GM12878 (cell line): Measurements from ENCODE around the gene OR4K1. TPM values are rescaled to one million over a fixed set of nuclear protein-coding genes. Genes with fewer than 3 reads are reported as not detected.

Source experiments
- ATAC-seq: fragments of 200-7000 bp; cut with Tn5 transposase; 3 replicates; pipeline ENCODE4 v1.9.1; 2020; ENCODE audit warnings: mild to moderate bottlenecking, moderate library complexity
- BruUV-seq: library from RNA; stranded (reverse); fragments of 400-500 nt; replicated peaks from 2 replicates; lab custom pipeline; 2021; lab: Mats Ljungman, UMichigan
- CTCF ChIA-PET: fragments of 300-600 bp; sonication (Branson Sonifier 250); formaldehyde crosslinking; extraction: SDS; loops from one replicate; lab custom pipeline; 2021; ENCODE audit warnings: inconsistent platforms; lab: Yijun Ruan, JAX
- POLR2A ChIA-PET: fragments of 350-600 bp; formaldehyde crosslinking; extraction: SDS; loops from one replicate; lab custom pipeline; 2021; ENCODE audit warnings: inconsistent platforms; lab: Charles Lee
- RAD21 ChIA-PET: fragments of 300-600 bp; sonication (Branson Sonifier 250); formaldehyde crosslinking; loops from one replicate; lab custom pipeline; 2023; ENCODE audit warnings: antibody characterized with exemption; ENCODE audit not compliant: unreplicated experiment; lab: Charles Lee
- SMC1A ChIA-PET: fragments of 300-600 bp; sonication (Branson Sonifier 250); formaldehyde crosslinking; loops from one replicate; lab custom pipeline; 2023; ENCODE audit not compliant: unreplicated experiment, uncharacterized antibody; lab: Charles Lee
- DNase-seq: peaks from one replicate; pipeline ENCODE4 v3.0.0-alpha.2; 2011; ENCODE audit warnings: low read depth, low spot score
- FAIRE-seq: peaks from 3 replicates; lab custom pipeline; 2011; peaks lifted over from hg19 to GRCh38; lab: Jason Lieb, UNC
- H2AFZ ChIP-seq: 2 replicates; pipeline ENCODE4 v1.6.0; 2011; ENCODE audit warnings: low read depth, low read length, control low read depth; ENCODE audit not compliant: control insufficient read depth
- H3K27ac ChIP-seq: 2 replicates; pipeline ENCODE4 v1.5.1; 2011; ENCODE audit warnings: control low read depth; ENCODE audit not compliant: control insufficient read depth, insufficient read depth
- H3K27me3 ChIP-seq, 2 experiments: replicated peaks in 1 of 2; 2 replicates each; pipeline versions ENCODE4 v1.6.0 to v1.6.1; 2011; ENCODE audit warnings: low read length in 1 of 2; ENCODE audit not compliant: control insufficient read depth in 2 of 2, insufficient read depth in 2 of 2
- H3K36me3 ChIP-seq, 2 experiments: 2 replicates each; pipeline ENCODE4 v1.5.1; 2011; ENCODE audit warnings: low read length in 1 of 2; ENCODE audit not compliant: control insufficient read depth in 2 of 2, insufficient read depth in 2 of 2
- H3K4me1 ChIP-seq: 2 replicates; pipeline ENCODE4 v1.6.1; 2011; ENCODE audit warnings: mild to moderate bottlenecking, low read length, moderate library complexity, mixed read lengths; ENCODE audit not compliant: control insufficient read depth, insufficient read depth
- H3K4me2 ChIP-seq: 2 replicates; pipeline ENCODE4 v1.6.0; 2011; ENCODE audit warnings: control low read depth; ENCODE audit not compliant: control insufficient read depth, insufficient read depth
- H3K4me3 ChIP-seq: fragments of 200-600 bp; sonication (generic); 2 replicates; pipeline ENCODE4 v1.5.1; 2016
- H3K79me2 ChIP-seq: 2 replicates; pipeline ENCODE4 v1.6.0; 2011; ENCODE audit warnings: low read length; ENCODE audit not compliant: control insufficient read depth, insufficient read depth
- H3K9ac ChIP-seq: 2 replicates; pipeline ENCODE4 v1.8.0; 2011; ENCODE audit warnings: low read length, control low read depth, mixed read lengths; ENCODE audit not compliant: control insufficient read depth, insufficient read depth
- H3K9me3 ChIP-seq: replicated peaks from 3 replicates; pipeline ENCODE4 v1.5.1; 2011; ENCODE audit warnings: mild to moderate bottlenecking, low read length; ENCODE audit not compliant: control insufficient read depth, insufficient read depth
- H4K20me1 ChIP-seq: 2 replicates; pipeline ENCODE4 v1.6.0; 2011; ENCODE audit not compliant: control insufficient read depth, insufficient read depth
- KAT2A ChIP-seq: conservative IDR thresholded peaks from 2 replicates; pipeline ENCODE4 v1.6.1; 2011; ENCODE audit warnings: low read depth, low read length; ENCODE audit not compliant: control insufficient read depth
- MTA3 ChIP-seq: IDR thresholded peaks from 2 replicates; pipeline ENCODE4 v1.6.1; 2012; ENCODE audit warnings: low read length, inconsistent platforms, borderline replicate concordance
- WGBS: methylation state at CpG from one replicate; pipeline ENCODE4 v1.1.6; 2016; ENCODE audit warnings: low lambda C conversion rate; ENCODE audit not compliant: insufficient replicate concordance, insufficient coverage; ENCODE audit errors: missing lambda C conversion rate; 5-methylcytosine and 5-hydroxymethylcytosine counted together
- in situ Hi-C: fragments of 300-500 bp; cut with MboI; formaldehyde crosslinking; loops from 9 replicates; pipeline ENCODE4 v1.14.3; 2018; ENCODE audit warnings: mixed read lengths
- intact Hi-C: fragments of 100-400 bp; cut with micrococcal nuclease; formaldehyde crosslinking; loops from one replicate; pipeline ENCODE4 v1.14.2; 2022; ENCODE audit not compliant: unreplicated experiment
- polyA plus RNA-seq, 11 experiments: library from polyadenylated mRNA; depleted of rRNA in 4 of 11; unstranded in 6 of 11; stranded (reverse) in 5 of 11; fragments of >200 nt; fragmentation: Nextera tagmentation in 4 of 11; fragmentation: Illumina TruSeq in 1 of 11; extraction: Ambion mirVana in 4 of 11; extraction: Trizol in 1 of 11; gene quantifications; 1 replicate in 1 of 11; 2 replicates in 10 of 11; pipeline versions ENCODE4 v1.2.1 to v1.2.3, GENCODE V29; 2011 to 2016; ENCODE audit warnings: inconsistent platforms in 2 of 11, missing spikeins in 2 of 11, low read depth in 1 of 11
- total RNA-seq, 4 experiments: library from RNA; depleted of rRNA in 3 of 4; stranded (reverse); fragments of >200 nt in 3 of 4; fragmentation: Illumina TruSeq in 1 of 4; extraction: Trizol in 1 of 4; gene quantifications; 2 replicates each; pipeline versions ENCODE4 v1.2.1 to v1.2.3, GENCODE V29; 2013 to 2021
- TF ChIP-seq, protein P1 (sequence below): fragments of 450-650 bp; IDR thresholded peaks from 2 replicates; pipeline ENCODE4 v1.6.1; 2018; ENCODE audit warnings: mild to moderate bottlenecking, low read depth, moderate library complexity; ENCODE audit not compliant: partially characterized antibody
- TF ChIP-seq, protein P2 (sequence below): IDR thresholded peaks from 2 replicates; pipeline ENCODE4 v1.6.1; 2012; ENCODE audit warnings: low read depth, low read length, improper control_type of control experiment

OR4K1 gene
- total and polyA plus RNA-seq, 10 of the 15 experiments (the other 5 are each of a cell fraction or from before 2014, with no cell fraction given): not detected

DNA sequence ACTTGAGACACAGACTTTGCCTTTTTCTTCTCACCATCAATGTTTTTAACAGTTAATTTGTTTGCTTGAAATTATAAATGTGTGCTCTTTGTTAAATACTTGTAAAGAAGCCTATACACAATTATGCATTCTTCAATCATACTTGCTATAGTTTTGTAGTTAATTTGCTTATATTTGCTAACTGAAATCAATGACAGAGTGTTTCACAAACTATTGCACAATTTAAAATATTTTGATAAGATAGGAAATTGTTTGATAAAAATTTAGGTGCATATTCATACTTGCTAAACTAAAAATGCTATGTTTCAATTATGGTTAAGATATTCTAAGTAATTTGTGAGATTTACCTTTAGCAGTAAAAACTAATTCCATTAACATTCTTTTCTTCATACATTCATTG lies 24.1 kb upstream of the OR4K1 start:
- ChIA-PET RAD21 (no interaction called here), SMC1A (no interaction called here), CTCF (no interaction called here), POLR2A (no interaction called here)
- BruUV-seq: no TSS peak
- no peak for ATAC-seq
- Histone ChIP-seq H3K79me2 (no peaks in the 10 kb centered on the region), H3K27me3 (no peaks in the 10 kb centered on the region; a peak in 1 of 4 replicates), H3K9me3 (no peaks in the 10 kb centered on the region; the same call in 2 of the 3 replicates), H3K27ac (no peak overlapping the region), H4K20me1 (no peaks in the 10 kb centered on the region), H3K4me3 (no peak overlapping the region), H2AFZ (no peak overlapping the region), H3K4me1 (no peaks in the 10 kb centered on the region), H3K9ac (no peak overlapping the region), H3K4me2 (no peak overlapping the region), H3K36me3 (no peaks in the 10 kb centered on the region)
- DNase-seq: no peak
- FAIRE-seq: no peak
- in situ Hi-C loops (no loop called here), intact Hi-C loops (no loop called here)
- TF ChIP-seq KAT2A (no peak), MTA3 (no peak)

DNA sequence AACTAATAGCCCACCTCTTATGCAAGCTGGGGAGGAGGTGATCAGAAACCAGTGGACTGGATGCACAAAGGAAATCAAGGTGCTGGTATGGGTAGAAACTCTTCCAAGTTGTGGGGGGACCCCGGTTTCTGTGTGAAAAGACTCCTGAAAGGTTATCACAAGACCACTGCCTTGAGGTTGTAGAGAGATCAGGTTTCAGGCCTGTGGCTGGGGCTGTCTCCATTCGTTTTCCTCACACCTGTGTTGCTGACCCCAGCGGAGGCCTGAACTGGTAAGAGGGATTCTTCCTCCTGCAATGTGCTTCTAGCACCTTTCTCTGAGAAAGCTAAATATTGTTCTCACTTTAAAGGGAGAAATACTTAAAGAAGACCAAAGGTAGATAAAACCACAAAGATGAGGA lies 19.6 kb upstream of the OR4K1 start:
- CTCF ChIA-PET: no interaction called here
- 2% methylated on average over 3 of the region's 3 CpGs for WGBS
- H3K9ac ChIP-seq: no peak overlapping the region
- H3K27me3 ChIP-seq: no peaks in the 10 kb centered on the region
- H3K9me3 ChIP-seq: no peaks in the 10 kb centered on the region; the same call in 2 of the 3 replicates
- no peak overlapping the region for H2AFZ ChIP-seq
- RAD21 ChIA-PET: no interaction called here
- H3K79me2 ChIP-seq: no peaks in the 10 kb centered on the region
- H3K36me3 ChIP-seq: no peaks in the 10 kb centered on the region
- FAIRE-seq (no peak), DNase-seq (no peak), ATAC-seq (no peak)
- no peak overlapping the region for H3K4me3 ChIP-seq
- H3K4me1 ChIP-seq: no peaks in the 10 kb centered on the region
- SMC1A ChIA-PET: no interaction called here
- in situ Hi-C loops: no loop called here
- intact Hi-C loops: no loop called here
- TF ChIP-seq, protein P1, sequence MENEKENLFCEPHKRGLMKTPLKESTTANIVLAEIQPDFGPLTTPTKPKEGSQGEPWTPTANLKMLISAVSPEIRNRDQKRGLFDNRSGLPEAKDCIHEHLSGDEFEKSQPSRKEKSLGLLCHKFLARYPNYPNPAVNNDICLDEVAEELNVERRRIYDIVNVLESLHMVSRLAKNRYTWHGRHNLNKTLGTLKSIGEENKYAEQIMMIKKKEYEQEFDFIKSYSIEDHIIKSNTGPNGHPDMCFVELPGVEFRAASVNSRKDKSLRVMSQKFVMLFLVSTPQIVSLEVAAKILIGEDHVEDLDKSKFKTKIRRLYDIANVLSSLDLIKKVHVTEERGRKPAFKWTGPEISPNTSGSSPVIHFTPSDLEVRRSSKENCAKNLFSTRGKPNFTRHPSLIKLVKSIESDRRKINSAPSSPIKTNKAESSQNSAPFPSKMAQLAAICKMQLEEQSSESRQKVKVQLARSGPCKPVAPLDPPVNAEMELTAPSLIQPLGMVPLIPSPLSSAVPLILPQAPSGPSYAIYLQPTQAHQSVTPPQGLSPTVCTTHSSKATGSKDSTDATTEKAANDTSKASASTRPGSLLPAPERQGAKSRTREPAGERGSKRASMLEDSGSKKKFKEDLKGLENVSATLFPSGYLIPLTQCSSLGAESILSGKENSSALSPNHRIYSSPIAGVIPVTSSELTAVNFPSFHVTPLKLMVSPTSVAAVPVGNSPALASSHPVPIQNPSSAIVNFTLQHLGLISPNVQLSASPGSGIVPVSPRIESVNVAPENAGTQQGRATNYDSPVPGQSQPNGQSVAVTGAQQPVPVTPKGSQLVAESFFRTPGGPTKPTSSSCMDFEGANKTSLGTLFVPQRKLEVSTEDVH: no peak
- TF ChIP-seq, protein P2, sequence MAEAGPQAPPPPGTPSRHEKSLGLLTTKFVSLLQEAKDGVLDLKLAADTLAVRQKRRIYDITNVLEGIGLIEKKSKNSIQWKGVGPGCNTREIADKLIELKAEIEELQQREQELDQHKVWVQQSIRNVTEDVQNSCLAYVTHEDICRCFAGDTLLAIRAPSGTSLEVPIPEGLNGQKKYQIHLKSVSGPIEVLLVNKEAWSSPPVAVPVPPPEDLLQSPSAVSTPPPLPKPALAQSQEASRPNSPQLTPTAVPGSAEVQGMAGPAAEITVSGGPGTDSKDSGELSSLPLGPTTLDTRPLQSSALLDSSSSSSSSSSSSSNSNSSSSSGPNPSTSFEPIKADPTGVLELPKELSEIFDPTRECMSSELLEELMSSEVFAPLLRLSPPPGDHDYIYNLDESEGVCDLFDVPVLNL: no peak
- no peak overlapping the region for H3K4me2 ChIP-seq
- no peak overlapping the region for H3K27ac ChIP-seq
- BruUV-seq: no TSS peak
- POLR2A ChIA-PET: no interaction called here
- H4K20me1 ChIP-seq: no peaks in the 10 kb centered on the region
